ENCODE results near the gene ACSL6. TPM values are rescaled to one million over a fixed set of nuclear protein-coding genes. Genes with fewer than 3 reads are reported as not detected.
"Not testable (repeated sequence)": the region's sequence is repeated elsewhere in the genome, so short reads cannot be mapped to it uniquely, and the experiment has no call there.

ACSL6 gene
- total RNA-seq, 1 donor from 2014 or later: 0.35 TPM

- TF ChIP-seq, protein P1, sequence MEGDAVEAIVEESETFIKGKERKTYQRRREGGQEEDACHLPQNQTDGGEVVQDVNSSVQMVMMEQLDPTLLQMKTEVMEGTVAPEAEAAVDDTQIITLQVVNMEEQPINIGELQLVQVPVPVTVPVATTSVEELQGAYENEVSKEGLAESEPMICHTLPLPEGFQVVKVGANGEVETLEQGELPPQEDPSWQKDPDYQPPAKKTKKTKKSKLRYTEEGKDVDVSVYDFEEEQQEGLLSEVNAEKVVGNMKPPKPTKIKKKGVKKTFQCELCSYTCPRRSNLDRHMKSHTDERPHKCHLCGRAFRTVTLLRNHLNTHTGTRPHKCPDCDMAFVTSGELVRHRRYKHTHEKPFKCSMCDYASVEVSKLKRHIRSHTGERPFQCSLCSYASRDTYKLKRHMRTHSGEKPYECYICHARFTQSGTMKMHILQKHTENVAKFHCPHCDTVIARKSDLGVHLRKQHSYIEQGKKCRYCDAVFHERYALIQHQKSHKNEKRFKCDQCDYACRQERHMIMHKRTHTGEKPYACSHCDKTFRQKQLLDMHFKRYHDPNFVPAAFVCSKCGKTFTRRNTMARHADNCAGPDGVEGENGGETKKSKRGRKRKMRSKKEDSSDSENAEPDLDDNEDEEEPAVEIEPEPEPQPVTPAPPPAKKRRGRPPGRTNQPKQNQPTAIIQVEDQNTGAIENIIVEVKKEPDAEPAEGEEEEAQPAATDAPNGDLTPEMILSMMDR (conservative IDR thresholded peaks at IDR 0.05; ENCODE audit: low read depth, low read length): no peak
- no peak overlapping the region for H3K4me3 ChIP-seq (ENCODE audit: low read depth, low read length)
- no peak for DNase-seq (ENCODE audit: low read depth)
Observed at GRCh38 chr5:131914472-131914871, 97.0 kb downstream of the ACSL6 start.

GRCh38 chr5:131913603-131914002 lies 97.9 kb downstream of the ACSL6 start:
- DNase-seq (ENCODE audit: low read depth): no peak
- H3K4me3 ChIP-seq (ENCODE audit: low read depth, low read length): no peak overlapping the region
- TF ChIP-seq, protein P1 (conservative IDR thresholded peaks at IDR 0.05; ENCODE audit: low read depth, low read length): no peak

GRCh38 chr5:131906668-131907067 lies 104.8 kb downstream of the ACSL6 start:
- DNase-seq (ENCODE audit: low read depth): no peak
- TF ChIP-seq, protein P1 (conservative IDR thresholded peaks at IDR 0.05; ENCODE audit: low read depth, low read length): no peak
- no peak overlapping the region for H3K4me3 ChIP-seq (ENCODE audit: low read depth, low read length)

DNA sequence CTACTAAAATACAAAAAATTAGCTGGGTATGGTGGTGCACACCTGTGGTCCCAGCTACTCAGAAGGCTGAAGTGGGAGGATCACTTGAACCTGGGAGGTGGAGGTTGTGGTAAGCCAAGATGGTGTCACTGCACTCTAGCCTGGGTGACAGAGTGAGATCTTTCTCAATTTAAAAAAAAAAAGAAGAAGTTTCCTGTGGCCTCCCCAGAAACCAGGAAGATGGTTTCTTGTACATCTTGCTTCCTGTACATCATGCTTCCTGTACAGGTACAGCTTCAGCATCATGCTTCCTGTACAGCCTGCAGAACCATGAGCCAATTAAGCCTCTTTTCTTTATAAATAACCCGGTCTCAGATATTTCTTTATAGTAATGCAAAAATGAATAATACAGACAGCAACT lies 109.2 kb downstream of the ACSL6 start:
- DNase-seq (ENCODE audit: low read depth); H3K4me3 ChIP-seq (ENCODE audit: low read depth, low read length): not testable (repeated sequence)

Other genes starting within 250 kb of the ACSL6 start
- gene FNIP1, start 214.6 kb downstream of the ACSL6 start, total RNA-seq: 14.4 and 15.6 TPM in 2 replicates
- not detected in 2 replicates for gene MEIKIN, start 66.0 kb downstream of the ACSL6 start, total RNA-seq
- not detected in 2 replicates for gene IL3, start 49.0 kb upstream of the ACSL6 start, total RNA-seq
- 13.2 and 19.6 TPM in 2 replicates for gene CSF2, start 62.1 kb upstream of the ACSL6 start, total RNA-seq
- gene P4HA2, start 216.2 kb upstream of the ACSL6 start, total RNA-seq: 33.6 and 92.0 TPM in 2 replicates
- 85.7 and 129 TPM in 2 replicates for gene PDLIM4, start 246.0 kb upstream of the ACSL6 start, total RNA-seq